HCT116 (cell line): ENCODE data around the gene GLP2R. TPM values are rescaled to one million over a fixed set of nuclear protein-coding genes. Genes with fewer than 3 reads are reported as not detected.

ENCODE experiments used
- ATAC-seq: fragments of 200-7000 bp; cut with Tn5 transposase; 2 replicates; pipeline ENCODE4 v1.9.1; 2020; ENCODE audit warnings: mild to moderate bottlenecking, moderate library complexity
- BruUV-seq: library from RNA; stranded (reverse); fragments of 400-500 nt; replicated peaks from 2 replicates; lab custom pipeline; 2021; lab: Mats Ljungman, UMichigan
- CTCF ChIA-PET: fragments of 300-600 bp; sonication (Branson Sonifier 250); formaldehyde crosslinking; loops from one replicate; lab custom pipeline; 2021; ENCODE audit warnings: antibody characterized with exemption; lab: Charles Lee
- POLR2A ChIA-PET: fragments of 300-600, 350-600 bp; sonication (Branson Sonifier 250); formaldehyde crosslinking; loops from one replicate; lab custom pipeline; 2021; ENCODE audit warnings: antibody characterized with exemption; lab: Charles Lee
- RAD21 ChIA-PET, 2 experiments: fragments of 300-600 bp; sonication (Branson Sonifier 250); formaldehyde crosslinking; loops; one replicate each; lab custom pipeline; 2023; ENCODE audit warnings: low total read pairs in 2 of 2; ENCODE audit not compliant: uncharacterized antibody in 2 of 2, unreplicated experiment in 2 of 2, low non-redundant PET in 1 of 2; lab: Charles Lee
- DNase-seq: peaks from one replicate; pipeline ENCODE4 v3.0.0-alpha.2; 2010; ENCODE audit warnings: low read depth, low spot score
- H2AFZ ChIP-seq: fragments of 200-600 bp; shearing (Covaris generic), sonication (generic); 2 replicates; pipeline ENCODE4 v1.6.1; 2017; ENCODE audit warnings: low read depth, mixed run types, mixed read lengths, antibody characterized with exemption, low read length; ENCODE audit not compliant: poor library complexity, severe bottlenecking
- H3K27ac ChIP-seq: 2 replicates; pipeline ENCODE4 v1.5.1; 2012; ENCODE audit warnings: low read depth, low read length
- H3K27me3 ChIP-seq: fragments of 200-600 bp; sonication (generic); 2 replicates; pipeline ENCODE4 v1.6.1; 2016; ENCODE audit warnings: mixed run types, low read length, mixed read lengths; ENCODE audit not compliant: insufficient read depth
- H3K36me3 ChIP-seq, 2 experiments: fragments of 200-500 bp in 1 of 2; fragments of 200-600 bp in 1 of 2; sonication (Bioruptor generic) in 1 of 2; sonication (generic) in 1 of 2; 2 replicates each; pipeline versions ENCODE4 v1.5.1 to v1.6.1; 2014 to 2016; ENCODE audit warnings: low read length in 2 of 2, inconsistent platforms in 1 of 2, mixed read lengths in 1 of 2, mixed run types in 1 of 2; ENCODE audit not compliant: insufficient read depth in 2 of 2, control insufficient read depth in 1 of 2
- H3K4me1 ChIP-seq, 2 experiments: fragments of 200-600 bp in 1 of 2; sonication (generic) in 1 of 2; 2 replicates each; pipeline versions ENCODE4 v1.5.1 to v1.6.1; 2012 to 2017; ENCODE audit warnings: low read length in 2 of 2, inconsistent platforms in 1 of 2, mild to moderate bottlenecking in 1 of 2, mixed read lengths in 1 of 2, mixed run types in 1 of 2, moderate library complexity in 1 of 2; ENCODE audit not compliant: insufficient read depth in 2 of 2, control insufficient read depth in 1 of 2
- H3K4me2 ChIP-seq: fragments of 200-600 bp; sonication (generic); 2 replicates; pipeline ENCODE4 v1.6.1; 2017; ENCODE audit warnings: mixed run types, low read length, mixed read lengths
- H3K4me3 ChIP-seq, 2 experiments: fragments of 200-600 bp in 1 of 2; sonication (generic) in 1 of 2; replicated peaks in 1 of 2; 2 replicates each; pipeline ENCODE4 v1.5.1; 2011 to 2016; ENCODE audit warnings: low read length in 2 of 2, control low read depth in 1 of 2, low read depth in 1 of 2, mild to moderate bottlenecking in 1 of 2, mixed read lengths in 1 of 2, mixed run types in 1 of 2
- H3K79me2 ChIP-seq: fragments of 200-600 bp; sonication (generic); 2 replicates; pipeline ENCODE4 v1.6.1; 2017; ENCODE audit warnings: mild to moderate bottlenecking, mixed run types, low read length, moderate library complexity, mixed read lengths; ENCODE audit not compliant: insufficient read depth
- H3K9ac ChIP-seq: fragments of 200-600 bp; sonication (generic); 2 replicates; pipeline ENCODE4 v1.6.1; 2016; ENCODE audit warnings: low read length, mixed read lengths
- H3K9me2 ChIP-seq: fragments of 200-600 bp; sonication (generic), shearing (Covaris generic); 2 replicates; pipeline ENCODE4 v1.6.1; 2017; ENCODE audit warnings: mixed run types, mild to moderate bottlenecking, moderate library complexity; ENCODE audit not compliant: insufficient read depth
- H3K9me3 ChIP-seq, 2 experiments: fragments of 200-500 bp in 1 of 2; fragments of 200-600 bp in 1 of 2; sonication (Bioruptor generic) in 1 of 2; sonication (generic) in 1 of 2; 2 replicates each; pipeline ENCODE4 v1.6.1; 2014 to 2017; ENCODE audit warnings: low read length in 2 of 2, mixed read lengths in 2 of 2, inconsistent platforms in 1 of 2, low read depth in 1 of 2, mild to moderate bottlenecking in 1 of 2, mixed run types in 1 of 2, moderate library complexity in 1 of 2; ENCODE audit not compliant: control insufficient read depth in 1 of 2, insufficient read depth in 1 of 2
- H4K20me1 ChIP-seq: fragments of 200-600 bp; sonication (generic), shearing (Covaris generic); 2 replicates; pipeline ENCODE4 v1.6.1; 2017; ENCODE audit warnings: mixed run types, mild to moderate bottlenecking, moderate library complexity; ENCODE audit not compliant: insufficient read depth
- CBX3 ChIP-seq: IDR thresholded peaks from 2 replicates; pipeline ENCODE4 v1.6.1; 2012; ENCODE audit warnings: low read depth
- CEBPB ChIP-seq: IDR thresholded peaks from 2 replicates; pipeline ENCODE4 v1.6.1; 2012; ENCODE audit warnings: low read depth
- EGR1 ChIP-seq: IDR thresholded peaks from 2 replicates; pipeline ENCODE4 v1.6.1; 2012; ENCODE audit warnings: low read depth
- ELF1 ChIP-seq: IDR thresholded peaks from 2 replicates; pipeline ENCODE4 v1.6.1; 2012; ENCODE audit warnings: low read depth, borderline replicate concordance
- EZH2 ChIP-seq: fragments of 200-600 bp; sonication (generic); IDR thresholded peaks from 2 replicates; pipeline ENCODE4 v1.6.1; 2017; ENCODE audit warnings: antibody characterized with exemption, mixed run types
- FOSL1 ChIP-seq: IDR thresholded peaks from 2 replicates; pipeline ENCODE4 v1.6.1; 2012; ENCODE audit warnings: low read depth
- JUND ChIP-seq: IDR thresholded peaks from 2 replicates; pipeline ENCODE4 v1.6.1; 2012
- POLR2A ChIP-seq: IDR thresholded peaks from 2 replicates; pipeline ENCODE4 v1.7.0; 2011; ENCODE audit warnings: borderline replicate concordance; ENCODE audit not compliant: insufficient read depth, insufficient read length; ENCODE audit errors: extremely low read depth
- POLR2AphosphoS5 ChIP-seq: IDR thresholded peaks from 2 replicates; pipeline ENCODE4 v1.6.1; 2011; ENCODE audit warnings: mild to moderate bottlenecking, low read depth, low read length, moderate library complexity
- RAD21 ChIP-seq: IDR thresholded peaks from 2 replicates; pipeline ENCODE4 v1.6.1; 2012; ENCODE audit warnings: low read depth, mild to moderate bottlenecking
- YY1 ChIP-seq: IDR thresholded peaks from 2 replicates; pipeline ENCODE4 v1.6.1; 2011; ENCODE audit warnings: low read length, low read depth, moderate library complexity, mild to moderate bottlenecking; ENCODE audit not compliant: insufficient replicate concordance; ENCODE audit errors: extremely low read depth
- ZNF274 ChIP-seq: fragments of 200-500 bp; sonication (Bioruptor generic); IDR thresholded peaks from 2 replicates; pipeline ENCODE4 v1.6.1; 2014; ENCODE audit warnings: mild to moderate bottlenecking, low read depth, low read length, inconsistent platforms
- intact Hi-C: fragments of 100-400 bp; cut with micrococcal nuclease; formaldehyde crosslinking; loops from 2 replicates; pipeline ENCODE4 v1.10.0; 2022
- total RNA-seq: library from RNA; stranded (reverse); gene quantifications from one replicate; pipeline ENCODE4 v1.2.1, GENCODE V29; 2021; ENCODE audit not compliant: unreplicated experiment
- TF ChIP-seq, protein P1 (sequence below): IDR thresholded peaks from 2 replicates; pipeline ENCODE4 v1.6.1; 2011; ENCODE audit warnings: mild to moderate bottlenecking, low read length, moderate library complexity; ENCODE audit not compliant: insufficient replicate concordance; ENCODE audit errors: extremely low read depth

GLP2R gene
- total RNA-seq, 1 experiment from 2014 or later, result not detected

GRCh38 chr17:9814337-9814945 is 11.3 kb upstream of the GLP2R start:
- H3K4me2 ChIP-seq, result no peak overlapping the region
- no peak overlapping the region for H3K9ac ChIP-seq
- H4K20me1 ChIP-seq, result no peaks in the 10 kb centered on the region
- no peak overlapping the region for H2AFZ ChIP-seq
- ChIA-PET POLR2A (no interaction called here), RAD21 (no interaction called here), CTCF (no interaction called here)
- ATAC-seq (no peak), DNase-seq (no peak)
- H3K27me3 ChIP-seq, result no peaks in the 10 kb centered on the region
- no TSS peak for BruUV-seq
- H3K9me3 ChIP-seq, result no peaks in the 10 kb centered on the region
- H3K36me3 ChIP-seq, result no peaks in the 10 kb centered on the region
- no peak for TF ChIP-seq YY1
- TF ChIP-seq JUND, result no peak
- no peak for TF ChIP-seq EGR1
- TF ChIP-seq CEBPB, result no peak
- no peak for TF ChIP-seq FOSL1
- no peak for TF ChIP-seq POLR2AphosphoS5
- no peak for TF ChIP-seq ELF1
- TF ChIP-seq ZNF274, result no peak
- no peak for TF ChIP-seq POLR2A
- no peak for TF ChIP-seq CBX3
- TF ChIP-seq, protein P1, sequence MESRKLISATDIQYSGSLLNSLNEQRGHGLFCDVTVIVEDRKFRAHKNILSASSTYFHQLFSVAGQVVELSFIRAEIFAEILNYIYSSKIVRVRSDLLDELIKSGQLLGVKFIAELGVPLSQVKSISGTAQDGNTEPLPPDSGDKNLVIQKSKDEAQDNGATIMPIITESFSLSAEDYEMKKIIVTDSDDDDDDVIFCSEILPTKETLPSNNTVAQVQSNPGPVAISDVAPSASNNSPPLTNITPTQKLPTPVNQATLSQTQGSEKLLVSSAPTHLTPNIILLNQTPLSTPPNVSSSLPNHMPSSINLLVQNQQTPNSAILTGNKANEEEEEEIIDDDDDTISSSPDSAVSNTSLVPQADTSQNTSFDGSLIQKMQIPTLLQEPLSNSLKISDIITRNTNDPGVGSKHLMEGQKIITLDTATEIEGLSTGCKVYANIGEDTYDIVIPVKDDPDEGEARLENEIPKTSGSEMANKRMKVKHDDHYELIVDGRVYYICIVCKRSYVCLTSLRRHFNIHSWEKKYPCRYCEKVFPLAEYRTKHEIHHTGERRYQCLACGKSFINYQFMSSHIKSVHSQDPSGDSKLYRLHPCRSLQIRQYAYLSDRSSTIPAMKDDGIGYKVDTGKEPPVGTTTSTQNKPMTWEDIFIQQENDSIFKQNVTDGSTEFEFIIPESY, result no peak
- no peak for TF ChIP-seq RAD21
- TF ChIP-seq EZH2, result no peak
- no peak overlapping the region for H3K27ac ChIP-seq
- no peaks in the 10 kb centered on the region for H3K79me2 ChIP-seq
- intact Hi-C loops, result no loop called here
- H3K4me3 ChIP-seq, result no peak overlapping the region
- peaks cover 0 to 7% of the 10 kb centered on the region in 2 experiments; a peak in 2 of 4 replicates for H3K4me1 ChIP-seq
- no peaks in the 10 kb centered on the region for H3K9me2 ChIP-seq
